ENCODE measurements around the gene SLC25A43. TPM values are rescaled to one million over a fixed set of nuclear protein-coding genes. Genes with fewer than 3 reads are reported as not detected.

SLC25A43 gene
- total and polyA plus RNA-seq, 9 of the 15 experiments (the other 6 are each of a cell fraction or from before 2014, with no cell fraction given) = 1.3 to 8.4 (median 4.0) TPM

DNA sequence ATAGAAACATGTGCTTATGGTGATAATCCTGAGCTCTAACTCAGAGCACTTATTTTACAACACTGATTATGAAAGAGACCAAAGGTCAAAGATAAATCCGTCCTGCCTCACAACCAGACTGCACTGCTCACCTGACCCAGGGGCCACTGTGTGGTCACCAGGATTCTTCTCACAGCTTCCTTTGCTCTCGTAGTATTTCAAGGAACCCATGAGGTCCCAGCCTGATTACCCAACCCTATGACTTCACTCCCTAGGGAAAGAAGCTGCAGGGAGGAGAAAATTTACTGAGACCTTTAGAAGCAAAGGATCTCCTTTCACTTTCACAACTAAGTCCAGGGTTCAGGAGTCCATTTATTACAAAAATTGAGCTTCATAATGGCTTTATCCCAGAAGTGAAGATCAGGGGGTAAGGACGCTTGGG, 78.7 kb downstream of the SLC25A43 start (continued):
- TF ChIP-seq, protein P1, sequence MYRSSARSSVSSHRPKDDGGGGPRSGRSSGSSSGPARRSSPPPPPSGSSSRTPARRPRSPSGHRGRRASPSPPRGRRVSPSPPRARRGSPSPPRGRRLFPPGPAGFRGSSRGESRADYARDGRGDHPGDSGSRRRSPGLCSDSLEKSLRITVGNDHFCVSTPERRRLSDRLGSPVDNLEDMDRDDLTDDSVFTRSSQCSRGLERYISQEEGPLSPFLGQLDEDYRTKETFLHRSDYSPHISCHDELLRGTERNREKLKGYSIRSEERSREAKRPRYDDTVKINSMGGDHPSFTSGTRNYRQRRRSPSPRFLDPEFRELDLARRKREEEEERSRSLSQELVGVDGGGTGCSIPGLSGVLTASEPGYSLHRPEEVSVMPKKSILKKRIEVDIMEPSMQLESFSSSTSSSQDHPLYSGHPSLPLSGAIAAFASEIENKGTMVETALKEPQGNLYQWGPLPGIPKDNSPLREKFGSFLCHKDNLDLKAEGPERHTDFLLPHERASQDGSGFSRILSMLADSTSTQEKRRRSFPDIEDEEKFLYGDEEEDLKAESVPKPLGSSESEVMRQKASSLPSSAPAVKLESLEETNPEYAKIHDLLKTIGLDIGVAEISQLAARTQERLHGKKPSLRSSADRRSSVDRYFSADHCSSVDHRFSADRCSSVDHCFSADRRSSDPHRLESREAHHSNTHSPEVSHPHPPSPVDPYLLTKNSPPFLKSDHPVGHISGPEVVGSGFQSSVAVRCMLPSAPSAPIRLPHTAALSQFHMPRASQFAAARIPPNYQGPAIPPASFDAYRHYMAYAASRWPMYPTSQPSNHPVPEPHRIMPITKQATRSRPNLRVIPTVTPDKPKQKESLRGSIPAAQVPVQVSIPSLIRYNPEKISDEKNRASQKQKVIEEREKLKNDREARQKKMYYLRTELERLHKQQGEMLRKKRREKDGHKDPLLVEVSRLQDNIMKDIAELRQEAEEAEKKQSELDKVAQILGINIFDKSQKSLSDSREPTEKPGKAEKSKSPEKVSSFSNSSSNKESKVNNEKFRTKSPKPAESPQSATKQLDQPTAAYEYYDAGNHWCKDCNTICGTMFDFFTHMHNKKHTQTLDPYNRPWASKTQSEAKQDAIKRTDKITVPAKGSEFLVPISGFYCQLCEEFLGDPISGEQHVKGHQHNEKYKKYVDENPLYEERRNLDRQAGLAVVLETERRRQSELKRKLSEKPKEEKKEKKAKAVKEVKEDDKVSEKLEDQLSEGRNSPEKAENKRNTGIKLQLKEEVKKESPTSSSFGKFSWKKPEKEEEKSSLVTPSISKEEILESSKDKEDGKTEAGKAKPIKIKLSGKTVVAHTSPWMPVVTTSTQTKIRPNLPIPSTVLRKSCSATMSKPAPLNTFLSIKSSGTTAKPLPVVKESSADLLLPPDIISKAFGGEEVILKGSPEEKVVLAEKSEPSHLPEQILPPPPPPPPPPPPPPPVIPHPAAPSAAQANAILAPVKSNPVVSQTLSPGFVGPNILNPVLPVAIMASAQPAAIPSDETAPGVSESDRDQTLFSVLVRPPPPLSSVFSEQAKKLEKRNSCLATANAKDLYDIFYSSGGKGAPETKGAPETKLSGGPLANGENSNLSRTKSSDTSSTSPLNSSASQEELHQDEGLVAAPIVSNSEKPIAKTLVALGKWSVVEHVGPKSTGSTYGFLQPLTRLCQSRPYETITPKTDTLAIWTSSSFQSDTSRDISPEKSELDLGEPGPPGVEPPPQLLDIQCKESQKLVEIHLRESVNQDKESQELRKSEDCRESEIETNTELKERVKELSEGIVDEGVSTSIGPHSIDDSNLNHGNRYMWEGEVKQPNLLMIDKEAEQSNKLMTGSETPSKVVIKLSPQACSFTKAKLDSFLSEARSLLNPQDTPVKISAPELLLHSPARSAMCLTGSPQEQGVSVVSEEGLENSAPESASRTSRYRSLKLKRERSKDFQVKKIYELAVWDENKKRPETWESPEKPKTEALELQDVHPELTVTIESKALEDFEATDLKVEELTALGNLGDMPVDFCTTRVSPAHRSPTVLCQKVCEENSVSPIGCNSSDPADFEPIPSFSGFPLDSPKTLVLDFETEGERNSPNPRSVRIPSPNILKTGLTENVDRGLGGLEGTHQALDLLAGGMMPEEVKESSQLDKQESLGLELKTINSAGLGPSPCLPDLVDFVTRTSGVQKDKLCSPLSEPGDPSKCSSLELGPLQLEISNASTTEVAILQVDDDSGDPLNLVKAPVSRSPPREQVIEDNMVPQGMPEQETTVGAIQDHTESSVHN (IDR thresholded peaks at IDR 0.05; ENCODE audit: borderline replicate concordance in 1 of 2, low read depth in 1 of 2) = peak in 1 of 2 experiments; percentile 71; a peak in 1 of 4 replicates
- TF ChIP-seq SPI1 (IDR thresholded peaks at IDR 0.05; ENCODE audit: borderline replicate concordance, low read depth, low read length) (no peak), NR2C2 (CRISPR knock-in tag; IDR thresholded peaks at IDR 0.05) (no peak), NR2C2 (tag; IDR thresholded peaks at IDR 0.05) (peak; percentile 82), FOXJ3 (CRISPR knock-in tag; IDR thresholded peaks at IDR 0.05) (no peak), TBL1XR1 (IDR thresholded peaks at IDR 0.05; ENCODE audit: low read length in 2 of 2) (peak in 1 of 2 experiments; percentile 66; a peak in 2 of 4 replicates), ZNF696 (CRISPR knock-in tag; conservative IDR thresholded peaks at IDR 0.05) (no peak), SMAD4 (CRISPR knock-in tag; conservative IDR thresholded peaks at IDR 0.05) (peak; percentile 77), CREB1 (IDR thresholded peaks at IDR 0.05) (no peak; the same call in 1 of the 2 replicates), CREB1 (CRISPR knock-in tag; IDR thresholded peaks at IDR 0.05) (peak; percentile 21; the same call in 1 of the 2 replicates), NFXL1 (CRISPR knock-in tag; IDR thresholded peaks at IDR 0.05) (no peak), ARNT (IDR thresholded peaks at IDR 0.05) (no peak), CEBPG (CRISPR knock-in tag; IDR thresholded peaks at IDR 0.05) (no peak), CEBPG (tag; conservative IDR thresholded peaks at IDR 0.05 in 1 of 2, IDR thresholded peaks at IDR 0.05 in 1 of 2) (peak; percentile 77 to 86), EP400 (IDR thresholded peaks at IDR 0.05) (0 out of 2 replicates have a peak, but pooled peaks have one; percentile 3), TCF3 (CRISPR knock-in tag; IDR thresholded peaks at IDR 0.05) (peak; percentile 76)
- TF ChIP-seq, protein P2, sequence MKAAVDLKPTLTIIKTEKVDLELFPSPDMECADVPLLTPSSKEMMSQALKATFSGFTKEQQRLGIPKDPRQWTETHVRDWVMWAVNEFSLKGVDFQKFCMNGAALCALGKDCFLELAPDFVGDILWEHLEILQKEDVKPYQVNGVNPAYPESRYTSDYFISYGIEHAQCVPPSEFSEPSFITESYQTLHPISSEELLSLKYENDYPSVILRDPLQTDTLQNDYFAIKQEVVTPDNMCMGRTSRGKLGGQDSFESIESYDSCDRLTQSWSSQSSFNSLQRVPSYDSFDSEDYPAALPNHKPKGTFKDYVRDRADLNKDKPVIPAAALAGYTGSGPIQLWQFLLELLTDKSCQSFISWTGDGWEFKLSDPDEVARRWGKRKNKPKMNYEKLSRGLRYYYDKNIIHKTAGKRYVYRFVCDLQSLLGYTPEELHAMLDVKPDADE (conservative IDR thresholded peaks at IDR 0.05; ENCODE audit: control insufficient read depth, low read depth, low read length) = no peak
- TF ChIP-seq, protein P3, sequence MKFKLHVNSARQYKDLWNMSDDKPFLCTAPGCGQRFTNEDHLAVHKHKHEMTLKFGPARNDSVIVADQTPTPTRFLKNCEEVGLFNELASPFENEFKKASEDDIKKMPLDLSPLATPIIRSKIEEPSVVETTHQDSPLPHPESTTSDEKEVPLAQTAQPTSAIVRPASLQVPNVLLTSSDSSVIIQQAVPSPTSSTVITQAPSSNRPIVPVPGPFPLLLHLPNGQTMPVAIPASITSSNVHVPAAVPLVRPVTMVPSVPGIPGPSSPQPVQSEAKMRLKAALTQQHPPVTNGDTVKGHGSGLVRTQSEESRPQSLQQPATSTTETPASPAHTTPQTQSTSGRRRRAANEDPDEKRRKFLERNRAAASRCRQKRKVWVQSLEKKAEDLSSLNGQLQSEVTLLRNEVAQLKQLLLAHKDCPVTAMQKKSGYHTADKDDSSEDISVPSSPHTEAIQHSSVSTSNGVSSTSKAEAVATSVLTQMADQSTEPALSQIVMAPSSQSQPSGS (CRISPR knock-in tag; IDR thresholded peaks at IDR 0.05) = no peak
